AG08395 (cell line): ENCODE data around the gene SNRPA.
A peak's percentile ranks its signal among the peaks of the same experiment; 100 is the strongest.
"Not testable (repeated sequence)": the region's sequence is repeated elsewhere in the genome, so short reads cannot be mapped to it uniquely, and the experiment has no call there.

ENCODE experiments used
- DNase-seq: peaks from one replicate; pipeline ENCODE4 v3.0.0; 2012; ENCODE audit warnings: mixed read lengths, low spot score

The SNRPA gene

DNA sequence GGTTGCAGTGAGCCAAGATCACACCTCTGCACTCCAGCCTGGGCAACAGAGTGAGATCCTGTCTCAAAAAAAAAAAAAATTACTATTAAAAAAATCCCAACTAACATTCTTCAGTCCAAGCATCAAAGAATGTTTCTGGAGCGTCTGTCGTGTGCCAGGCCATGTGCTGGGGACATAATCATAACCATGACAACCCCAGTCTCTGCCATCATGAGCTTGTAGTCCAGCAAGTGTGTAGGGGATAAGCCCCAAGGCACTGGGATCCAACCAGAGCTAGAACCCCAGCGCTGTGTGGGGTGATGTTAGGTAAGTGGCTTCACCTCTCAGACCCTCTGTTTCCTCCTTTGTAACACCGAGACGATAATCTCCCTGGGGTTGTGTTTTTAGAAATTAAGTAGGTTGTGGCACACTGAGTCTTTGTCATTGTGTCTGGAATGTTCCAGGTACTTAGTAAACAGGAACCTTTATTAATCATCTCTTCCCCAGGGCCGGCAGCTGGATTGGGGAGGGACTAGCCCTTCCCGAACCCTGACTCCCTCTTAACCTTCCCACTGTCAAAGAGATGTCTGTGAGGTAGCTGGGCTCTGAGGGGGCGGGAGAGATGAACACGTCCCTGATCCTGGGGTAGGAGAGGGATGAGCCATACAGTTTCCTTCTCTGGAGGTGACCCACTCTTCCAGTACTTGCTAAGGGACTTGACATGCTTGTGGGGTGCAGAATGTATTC is 28.9 kb upstream of the SNRPA start:
- no peak for DNase-seq

DNA sequence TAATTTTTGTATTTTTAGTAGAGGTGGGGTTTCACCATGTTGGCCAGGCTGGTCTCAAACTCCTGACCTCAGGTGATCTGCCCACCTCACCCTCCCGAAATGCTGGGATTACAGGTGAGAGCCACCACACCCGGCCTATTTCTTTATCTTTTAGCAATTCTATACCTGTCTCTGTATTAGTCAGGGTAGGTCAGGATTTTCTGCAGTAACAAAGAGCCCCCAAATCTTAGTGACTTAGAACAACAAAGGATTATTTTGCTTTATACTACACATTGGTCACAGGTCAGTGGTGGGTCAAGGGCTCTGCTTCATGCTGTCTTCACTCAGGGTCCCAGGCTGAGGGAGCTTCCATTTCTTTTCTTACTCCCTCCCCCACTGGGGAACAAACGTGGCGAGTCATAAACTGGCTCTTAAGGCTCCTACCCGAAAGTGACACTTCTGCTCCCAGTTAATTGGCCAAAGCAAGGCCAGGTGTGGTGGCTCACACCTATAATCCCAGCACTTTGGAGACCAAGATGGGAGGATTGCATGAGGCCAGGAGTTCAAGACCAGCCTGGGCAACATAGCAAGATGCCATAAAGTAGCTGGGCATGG is 27.2 kb upstream of the SNRPA start:
- no peak for DNase-seq

DNA sequence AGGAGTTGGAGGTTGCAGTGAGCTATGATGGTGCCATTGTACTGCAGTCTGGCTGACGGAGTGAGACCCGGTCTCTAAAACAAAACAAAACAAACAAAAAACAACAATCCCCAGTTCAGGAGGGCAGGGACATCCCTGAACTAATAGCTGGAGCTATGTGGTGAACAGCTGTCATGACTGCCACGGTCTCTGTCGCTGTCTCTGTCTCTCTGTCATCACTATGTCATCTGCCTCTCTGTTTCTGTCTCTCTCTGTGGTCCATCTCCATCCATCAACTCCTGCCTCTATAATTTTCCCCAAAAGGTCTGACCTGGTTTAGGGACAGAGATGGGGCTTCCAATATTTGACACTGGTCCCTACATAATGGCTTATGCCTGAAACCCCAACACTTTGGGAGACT is 26.7 kb upstream of the SNRPA start:
- no peak for DNase-seq

GRCh38 chr19:40724855-40725254 is 26.1 kb upstream of the SNRPA start:
- DNase-seq, result no peak

DNA sequence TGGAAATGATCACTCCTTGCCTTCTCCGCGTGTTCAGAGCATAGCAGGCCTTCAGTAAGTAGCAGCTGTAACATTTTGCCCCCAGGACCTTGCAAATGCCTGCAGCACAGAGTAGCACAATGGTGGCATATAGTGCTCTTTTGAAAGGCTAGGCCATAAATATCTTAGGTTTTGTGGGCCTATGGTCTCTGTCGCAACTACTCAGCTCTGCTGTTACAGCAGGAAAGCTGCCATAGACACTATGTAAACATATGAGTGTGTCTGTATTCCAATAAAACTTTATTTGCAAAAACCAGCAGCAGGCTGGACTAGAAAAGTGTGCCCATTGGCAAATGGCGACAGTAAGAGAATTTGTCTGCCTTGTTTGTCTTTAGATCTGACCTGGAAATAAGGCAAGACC is 24.7 kb upstream of the SNRPA start:
- DNase-seq, result no peak

DNA sequence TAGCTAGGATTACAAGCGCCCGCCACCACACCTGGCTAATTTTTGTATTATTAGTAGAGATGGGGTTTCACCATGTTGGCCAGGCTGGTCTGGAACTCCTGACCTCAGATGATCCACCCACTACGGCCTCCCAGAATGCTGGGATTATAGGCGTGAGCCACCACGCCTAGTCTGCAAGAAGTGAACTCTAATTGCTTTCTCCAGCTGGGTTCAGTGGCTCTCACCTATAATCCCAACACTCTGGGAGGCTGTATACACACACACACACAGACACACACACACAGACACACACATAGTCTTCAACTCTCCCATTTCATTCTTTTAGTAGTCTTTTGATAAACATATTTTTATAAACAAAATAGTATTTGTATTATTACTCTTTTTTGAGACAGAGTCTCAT is 20.9 kb upstream of the SNRPA start:
- DNase-seq, result not testable (repeated sequence)

DNA sequence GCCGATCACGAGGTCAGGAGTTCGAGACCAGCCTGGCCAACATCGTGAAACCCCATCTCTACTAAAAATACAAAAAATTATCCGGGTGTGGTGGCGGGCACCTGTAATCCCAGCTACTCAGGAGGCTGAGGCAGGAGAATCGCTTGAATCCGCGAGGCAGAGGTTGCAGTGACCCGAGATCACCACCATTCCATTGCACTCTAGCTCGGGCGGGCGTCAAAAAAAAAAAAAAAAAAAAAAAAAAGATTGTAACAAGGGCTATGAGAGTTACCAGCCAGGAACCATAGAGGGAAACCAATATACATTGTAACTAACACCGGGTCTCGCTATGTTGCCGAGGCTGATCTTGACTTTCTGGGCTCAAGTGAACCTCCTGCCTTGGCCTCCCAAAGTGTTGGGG is 18.7 kb upstream of the SNRPA start:
- DNase-seq, result not testable (repeated sequence)

DNA sequence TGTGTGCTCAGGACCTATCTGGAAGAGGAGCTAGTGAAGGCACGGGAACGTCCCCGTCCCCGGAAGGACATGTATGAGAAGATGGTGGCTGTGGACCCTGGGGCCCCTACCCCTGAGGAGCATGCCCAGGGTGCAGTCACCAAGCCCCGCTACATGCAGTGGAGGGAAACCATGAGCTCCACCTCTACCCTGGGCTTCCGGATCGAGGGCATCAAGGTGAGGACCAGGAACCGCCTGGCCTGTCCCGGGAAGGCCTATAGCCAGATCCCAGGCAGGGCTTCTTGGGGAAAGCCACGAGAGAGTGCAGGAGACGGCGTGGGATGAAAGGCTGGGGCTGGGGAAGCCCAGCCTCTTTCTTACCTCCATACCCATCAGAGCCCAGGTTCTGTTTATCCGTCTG is 17.9 kb upstream of the SNRPA start:
- DNase-seq, result no peak

DNA sequence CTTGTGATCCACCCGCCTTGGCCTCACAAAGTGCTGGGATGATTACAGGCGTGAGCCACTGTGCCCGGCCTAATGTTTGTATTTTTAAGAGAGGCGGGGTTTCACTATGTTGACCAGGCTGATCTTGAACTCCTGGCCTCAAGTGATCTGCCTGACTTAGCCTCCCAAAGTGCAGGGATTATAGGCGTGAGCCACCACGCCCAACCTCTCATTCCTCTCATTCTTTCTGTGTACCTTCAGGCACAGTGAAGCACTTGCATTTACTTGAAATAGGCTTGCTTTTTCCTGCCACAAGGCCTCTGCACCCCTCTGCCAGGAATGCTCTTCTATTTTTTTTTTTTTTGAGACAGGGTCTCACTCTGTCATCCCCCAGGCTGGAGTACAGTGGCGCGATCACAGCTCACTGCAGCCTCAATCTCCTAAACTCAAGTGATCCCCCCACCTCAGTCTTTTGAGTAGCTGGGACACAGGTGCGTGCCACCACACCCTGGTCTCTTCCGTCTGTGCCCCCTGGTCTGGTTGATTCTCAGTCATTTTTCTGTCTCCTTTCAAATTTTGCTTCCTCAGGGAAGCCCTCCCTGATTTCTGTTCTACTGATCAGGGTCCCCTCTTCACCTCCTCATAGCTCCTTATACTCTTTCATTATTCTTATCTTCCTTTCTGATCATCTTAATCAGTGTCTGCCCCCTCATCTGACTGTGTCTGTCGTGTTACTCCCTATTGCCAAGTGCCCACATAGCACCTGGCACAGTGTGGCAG is 15.8 kb upstream of the SNRPA start:
- DNase-seq, result no peak

- DNase-seq, result no peak
Measured at GRCh38 chr19:40736661-40737060, 14.3 kb upstream of the SNRPA start.

DNA sequence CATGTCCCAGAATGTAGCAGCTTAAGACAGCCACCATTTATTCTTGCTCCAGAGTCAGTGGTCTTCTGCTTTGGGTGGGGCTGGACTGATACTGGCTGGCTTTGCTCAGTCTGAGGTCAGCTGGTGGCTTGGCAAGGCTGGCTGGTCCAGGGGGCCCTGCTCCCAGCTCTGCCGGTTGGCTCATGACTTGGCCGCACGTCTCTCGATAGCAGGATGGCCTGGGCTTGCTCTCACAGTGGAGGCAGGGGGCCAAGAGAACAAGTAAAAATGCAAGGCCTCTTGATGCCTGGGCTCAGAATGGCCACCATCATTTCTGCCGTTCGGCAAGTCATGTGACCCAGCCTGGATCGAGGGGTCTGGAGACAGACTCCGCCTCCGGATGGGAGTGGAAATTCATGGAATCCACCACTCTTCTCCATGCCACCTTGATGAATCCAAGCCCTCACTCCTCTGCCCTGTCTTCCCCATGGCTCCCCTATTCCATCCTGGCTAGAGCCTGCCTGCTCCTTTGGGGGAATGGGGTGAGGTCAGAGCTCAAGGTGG is 13.8 kb upstream of the SNRPA start:
- no peak for DNase-seq

GRCh38 chr19:40739030-40739839 is 11.8 kb upstream of the SNRPA start:
- DNase-seq, result no peak

DNA sequence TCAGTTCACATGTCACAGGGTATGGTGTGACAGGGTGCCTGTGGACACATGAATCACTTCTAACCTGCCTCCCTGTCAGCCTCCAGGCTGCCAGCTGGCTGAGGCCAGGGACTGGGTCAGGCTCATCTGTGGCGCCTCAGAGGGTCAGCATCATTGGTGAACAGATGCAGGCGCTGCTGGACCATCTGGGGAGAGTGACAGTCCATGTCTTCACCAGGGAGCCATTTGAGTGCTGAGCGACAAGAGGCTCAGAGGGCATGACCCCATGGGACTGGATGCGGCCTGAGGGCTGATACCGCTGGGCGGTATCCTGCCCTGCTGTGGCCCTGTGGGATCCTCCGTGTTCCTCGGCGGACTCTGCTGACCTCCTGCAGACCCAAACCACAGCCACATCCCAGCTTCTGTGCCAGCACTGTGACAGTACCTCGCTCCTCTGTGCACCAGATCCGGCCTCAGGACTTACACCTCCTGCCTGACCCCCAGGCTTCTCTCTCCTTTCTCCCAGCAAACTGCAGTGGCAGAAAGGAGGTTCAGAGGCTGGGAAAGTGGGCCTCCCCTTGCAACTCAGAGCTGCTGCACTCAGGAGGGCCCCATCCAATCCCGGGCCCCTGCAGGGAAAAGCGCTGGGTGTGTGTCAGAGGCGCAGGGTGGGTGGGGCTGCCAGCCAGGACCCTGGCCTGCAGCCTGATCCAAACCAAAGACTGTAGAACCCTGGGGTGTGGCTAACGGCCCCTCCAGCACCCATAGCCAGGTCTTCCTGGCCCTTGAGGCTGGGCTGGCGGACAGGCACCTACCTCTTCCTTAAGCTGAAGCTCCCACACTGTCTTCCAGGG is 10.9 kb upstream of the SNRPA start:
- no peak for DNase-seq

- DNase-seq, result peak; percentile 82
Measured at GRCh38 chr19:40740747-40741146, 10.3 kb upstream of the SNRPA start.

- no peak for DNase-seq
Measured at GRCh38 chr19:40741527-40742390, 9.2 kb upstream of the SNRPA start.

DNA sequence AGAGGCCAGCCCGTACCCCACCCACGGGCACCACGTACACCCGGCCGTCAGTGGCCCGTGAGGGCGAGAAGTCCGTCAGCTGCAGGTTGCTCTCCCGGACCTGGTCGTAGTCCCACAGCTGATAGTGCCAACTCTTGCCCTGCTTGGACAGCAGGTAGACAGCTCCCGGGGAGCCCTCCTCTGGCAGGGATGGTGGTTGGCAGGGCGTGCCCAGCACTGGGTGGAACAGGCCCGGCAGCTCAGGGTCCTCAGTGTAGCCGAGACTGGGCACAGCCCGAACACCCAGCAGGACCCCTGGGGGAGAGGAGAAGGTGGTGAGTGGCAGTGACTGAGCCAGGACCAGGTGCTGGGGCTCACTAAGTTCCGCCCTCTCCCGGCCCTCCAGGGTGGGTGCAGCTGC is 8.5 kb upstream of the SNRPA start:
- DNase-seq, result no peak

DNA sequence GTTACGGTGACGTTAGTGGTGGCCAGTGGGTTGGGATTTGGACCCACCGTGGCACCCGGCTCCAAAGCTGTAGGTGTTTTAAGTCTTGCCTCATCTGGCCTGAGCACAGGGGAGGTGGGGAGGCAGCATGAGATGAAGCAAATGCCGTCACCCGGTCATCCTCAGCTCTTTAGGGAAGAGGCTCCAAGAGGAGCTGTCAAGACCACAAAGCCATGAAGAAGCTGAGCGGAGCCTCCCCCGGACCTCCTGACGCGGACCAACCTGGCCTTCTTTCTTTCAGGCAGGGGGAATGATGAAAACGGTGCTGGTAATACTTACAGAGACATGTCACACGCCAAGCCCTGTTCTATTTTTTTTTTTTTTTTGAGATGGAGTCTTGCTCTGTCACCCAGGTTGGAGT is 8.1 kb upstream of the SNRPA start:
- DNase-seq, result no peak

GRCh38 chr19:40743926-40744325 is 7.1 kb upstream of the SNRPA start:
- no peak for DNase-seq

- DNase-seq, result no peak
Measured at GRCh38 chr19:40744554-40745401, 6.2 kb upstream of the SNRPA start.
